Nephron progenitor cell (in vitro differentiated cells): ENCODE measurements around the gene TENT4B.
A peak's percentile ranks its signal among the peaks of the same experiment; 100 is the strongest.
"Not testable (repeated sequence)": the region's sequence is repeated elsewhere in the genome, so short reads cannot be mapped to it uniquely, and the experiment has no call there.

Source experiments
- DNase-seq: peaks from one replicate; pipeline ENCODE4 v3.0.0; 2021
- H3K27ac Mint-ChIP-seq: 2 replicates; pipeline ENCODE4 v1.8.0; 2021; ENCODE audit warnings: mild to moderate bottlenecking, moderate library complexity, mixed read lengths
- H3K27me3 Mint-ChIP-seq: 2 replicates; pipeline ENCODE4 v1.8.0; 2021; ENCODE audit warnings: mild to moderate bottlenecking, low read depth, mixed read lengths; ENCODE audit not compliant: poor library complexity
- H3K36me3 Mint-ChIP-seq: 2 replicates; pipeline ENCODE4 v1.8.0; 2021; ENCODE audit warnings: low read depth, mixed read lengths
- H3K4me1 Mint-ChIP-seq: 2 replicates; pipeline ENCODE4 v1.8.0; 2021; ENCODE audit warnings: mixed read lengths
- H3K4me3 Mint-ChIP-seq: 2 replicates; pipeline ENCODE4 v1.8.0; 2021; ENCODE audit warnings: mild to moderate bottlenecking, moderate library complexity, mixed read lengths
- H3K9me3 Mint-ChIP-seq: 2 replicates; pipeline ENCODE4 v1.8.0; 2021; ENCODE audit warnings: mild to moderate bottlenecking, moderate library complexity, mixed read lengths
- CTCF ChIP-seq: fragments of 200-600 bp; sonication (generic); IDR thresholded peaks from 2 replicates; pipeline ENCODE4 v1.5.0; 2021; ENCODE audit warnings: antibody characterized with exemption

The TENT4B gene

GRCh38 chr16:50169555-50170096, 16.5 kb downstream of the TENT4B start:
- Mint-ChIP-seq H3K4me3 (no peak overlapping the region), H3K9me3 (peaks cover 3% of the 10 kb centered on the region), H3K27ac (peak overlapping the region; percentile 70), H3K27me3 (no peaks in the 10 kb centered on the region), H3K4me1 (peaks cover 35% of the 10 kb centered on the region), H3K36me3 (peaks cover 10% of the 10 kb centered on the region)
- TF ChIP-seq CTCF: no peak
- no peak for DNase-seq

DNA sequence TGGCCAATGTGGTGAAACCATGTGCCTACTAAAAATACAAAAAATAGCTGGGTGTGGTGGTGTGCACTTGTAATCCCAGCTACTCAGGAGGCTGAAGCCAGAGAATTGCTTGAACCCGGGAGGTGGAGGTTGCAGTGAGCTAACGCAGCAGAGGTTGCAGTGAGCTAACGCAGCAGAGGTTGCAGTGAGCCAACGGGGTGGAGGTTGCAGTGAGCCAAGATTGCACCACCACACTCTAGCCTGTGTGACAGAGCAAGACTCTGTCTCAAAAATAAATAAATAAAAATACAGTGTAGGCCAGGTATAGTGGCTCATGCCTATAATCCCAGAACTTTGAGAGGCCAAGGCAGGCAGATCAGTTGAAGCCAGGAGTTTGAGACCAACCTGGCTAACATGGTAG, 18.7 kb downstream of the TENT4B start:
- H3K9me3 Mint-ChIP-seq, H3K4me3 Mint-ChIP-seq, H3K27ac Mint-ChIP-seq, DNase-seq, H3K27me3 Mint-ChIP-seq: not testable (repeated sequence)
- peaks cover 21% of the 10 kb centered on the region for H3K4me1 Mint-ChIP-seq
- peaks cover 22% of the 10 kb centered on the region for H3K36me3 Mint-ChIP-seq

- Mint-ChIP-seq H3K27me3 (no peaks in the 10 kb centered on the region), H3K4me1 (peaks cover 15% of the 10 kb centered on the region), H3K27ac (no peak overlapping the region), H3K36me3 (peaks cover 26% of the 10 kb centered on the region), H3K9me3 (peaks cover 6% of the 10 kb centered on the region), H3K4me3 (no peak overlapping the region)
- no peak for DNase-seq
- TF ChIP-seq CTCF: no peak
Measured at GRCh38 chr16:50172195-50172922, 19.3 kb downstream of the TENT4B start.

DNA sequence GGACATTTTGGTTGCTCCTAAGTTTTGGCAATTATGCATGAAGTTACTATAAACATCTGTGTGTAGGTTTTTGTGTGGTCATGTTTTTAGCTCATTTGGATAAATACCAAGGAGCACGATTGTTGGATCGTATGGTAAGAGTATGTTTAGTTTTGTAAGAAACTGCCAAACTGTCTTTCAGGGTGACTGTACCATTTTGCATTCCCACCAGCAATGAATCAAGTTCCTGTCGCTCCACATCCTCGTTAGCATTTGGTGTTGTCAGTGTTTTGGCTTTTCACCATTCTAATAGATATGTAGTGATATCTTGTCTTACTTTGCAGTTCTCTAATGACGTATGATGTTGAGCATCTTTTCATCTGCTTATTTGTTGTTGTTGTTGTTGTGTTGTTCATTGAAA, 20.2 kb downstream of the TENT4B start:
- Mint-ChIP-seq H3K36me3 (peaks cover 30% of the 10 kb centered on the region), H3K27me3 (no peaks in the 10 kb centered on the region), H3K9me3 (peaks cover 9% of the 10 kb centered on the region), H3K4me3 (no peak overlapping the region), H3K27ac (no peak overlapping the region), H3K4me1 (peaks cover 10% of the 10 kb centered on the region)
- DNase-seq: no peak
- TF ChIP-seq CTCF: no peak

- H3K9me3 Mint-ChIP-seq: peaks cover 5% of the 10 kb centered on the region
- H3K36me3 Mint-ChIP-seq: peaks cover 39% of the 10 kb centered on the region
- no peak for DNase-seq
- no peaks in the 10 kb centered on the region for H3K27me3 Mint-ChIP-seq
- H3K4me1 Mint-ChIP-seq: peaks cover 5% of the 10 kb centered on the region
- H3K4me3 Mint-ChIP-seq: no peak overlapping the region
- no peak overlapping the region for H3K27ac Mint-ChIP-seq
- TF ChIP-seq CTCF: no peak
Measured at GRCh38 chr16:50178491-50178941, 25.4 kb downstream of the TENT4B start.

- H3K9me3 Mint-ChIP-seq: peaks cover 2% of the 10 kb centered on the region
- no peak for DNase-seq
- peaks cover 20% of the 10 kb centered on the region for H3K36me3 Mint-ChIP-seq
- no peaks in the 10 kb centered on the region for H3K27me3 Mint-ChIP-seq
- H3K27ac Mint-ChIP-seq: no peak overlapping the region
- no peak overlapping the region for H3K4me3 Mint-ChIP-seq
- H3K4me1 Mint-ChIP-seq: peaks cover 19% of the 10 kb centered on the region
- no peak for TF ChIP-seq CTCF
Measured at GRCh38 chr16:50182441-50182840, 29.3 kb downstream of the TENT4B start.
